ENCODE results near the gene LRMDA. TPM values are rescaled to one million over a fixed set of nuclear protein-coding genes. Genes with fewer than 3 reads are reported as not detected.

Gene LRMDA
- total RNA-seq, 4 donors from 2014 or later, result 12.0 to 15.9 (median 13.9) TPM

GRCh38 chr10:75995720-75996119 is 564.3 kb downstream of the LRMDA start:
- ATAC-seq (ENCODE audit: low FRiP score), result no peak
- DNase-seq (ENCODE audit: low spot score), result no peak
- no peak for TF ChIP-seq CTCF (IDR thresholded peaks at IDR 0.05)

- DNase-seq (ENCODE audit: low spot score), result no peak
- TF ChIP-seq CTCF (IDR thresholded peaks at IDR 0.05), result no peak
- ATAC-seq (ENCODE audit: low FRiP score), result no peak
Observed at GRCh38 chr10:75999001-75999400, 567.6 kb downstream of the LRMDA start.

- ATAC-seq (ENCODE audit: low FRiP score) (no peak), DNase-seq (ENCODE audit: low spot score) (no peak)
- no peak for TF ChIP-seq CTCF (IDR thresholded peaks at IDR 0.05)
Observed at GRCh38 chr10:75999515-76000209, 568.2 kb downstream of the LRMDA start.

GRCh38 chr10:76000550-76000949 is 569.1 kb downstream of the LRMDA start:
- ATAC-seq (ENCODE audit: low FRiP score) (no peak), DNase-seq (ENCODE audit: low spot score) (no peak)
- TF ChIP-seq CTCF (IDR thresholded peaks at IDR 0.05), result no peak

GRCh38 chr10:76001019-76001418 is 569.6 kb downstream of the LRMDA start:
- DNase-seq (ENCODE audit: low spot score) (no peak), ATAC-seq (ENCODE audit: low FRiP score) (no peak)
- no peak for TF ChIP-seq CTCF (IDR thresholded peaks at IDR 0.05)

GRCh38 chr10:76001461-76001860 is 570.0 kb downstream of the LRMDA start:
- ATAC-seq (ENCODE audit: low FRiP score) (no peak), DNase-seq (ENCODE audit: low spot score) (no peak)
- no peak for TF ChIP-seq CTCF (IDR thresholded peaks at IDR 0.05)

GRCh38 chr10:76002262-76002854 is 570.9 kb downstream of the LRMDA start:
- no peak for ATAC-seq (ENCODE audit: low FRiP score)
- DNase-seq (ENCODE audit: low spot score), result no peak
- no peak for TF ChIP-seq CTCF (IDR thresholded peaks at IDR 0.05)

All from omental fat pad (tissue), 4 donors.